H1 (cell line): Measurements from ENCODE around the gene PRKD1. TPM values are rescaled to one million over a fixed set of nuclear protein-coding genes. Genes with fewer than 3 reads are reported as not detected.

Experiments
- CTCF ChIA-PET: fragments of 300-600 bp; sonication (Branson Sonifier 250); formaldehyde crosslinking; loops from one replicate; lab custom pipeline; 2021; ENCODE audit not compliant: partially characterized antibody; lab: Charles Lee
- POLR2A ChIA-PET: fragments of 300-600 bp; sonication (Branson Sonifier 250); formaldehyde crosslinking; loops from one replicate; lab custom pipeline; 2021; ENCODE audit warnings: inconsistent platforms; ENCODE audit not compliant: partially characterized antibody; lab: Charles Lee
- DNase-seq, 2 experiments: peaks; one replicate each; pipeline versions ENCODE4 v3.0.0 to v3.0.0-alpha.2; 2010 to 2022; ENCODE audit warnings: low spot score in 2 of 2, low read depth in 1 of 2, mixed read lengths in 1 of 2
- FAIRE-seq: peaks from 2 replicates; lab custom pipeline; 2011; peaks lifted over from hg19 to GRCh38; lab: Jason Lieb, UNC
- H2AFZ ChIP-seq: 2 replicates; pipeline ENCODE4 v1.8.1; 2012; ENCODE audit warnings: low read length, inconsistent platforms
- H2AK5ac ChIP-seq: 2 replicates; pipeline ENCODE4 v1.6.1; 2013; ENCODE audit warnings: low read depth, low read length
- H2BK120ac ChIP-seq: replicated peaks from 2 replicates; pipeline ENCODE3; 2013; ENCODE audit warnings: low read depth, low read length, inconsistent platforms
- H2BK12ac ChIP-seq: 2 replicates; pipeline ENCODE4 v1.6.1; 2013; ENCODE audit warnings: low read depth, low read length
- H2BK15ac ChIP-seq: 2 replicates; pipeline ENCODE4 v1.6.1; 2013; ENCODE audit warnings: low read length
- H2BK20ac ChIP-seq: 2 replicates; pipeline ENCODE4 v1.6.1; 2013; ENCODE audit warnings: low read length
- H2BK5ac ChIP-seq: 2 replicates; pipeline ENCODE4 v1.6.1; 2013; ENCODE audit warnings: low read depth, low read length
- H3K14ac ChIP-seq: 2 replicates; pipeline ENCODE4 v1.6.1; 2013; ENCODE audit warnings: inconsistent platforms; ENCODE audit not compliant: insufficient read length
- H3K18ac ChIP-seq: 2 replicates; pipeline ENCODE4 v1.6.1; 2013; ENCODE audit warnings: low read length; ENCODE audit errors: extremely low read depth
- H3K23ac ChIP-seq: 2 replicates; pipeline ENCODE4 v1.6.1; 2013; ENCODE audit warnings: inconsistent platforms; ENCODE audit not compliant: insufficient read length
- H3K23me2 ChIP-seq: 2 replicates; pipeline ENCODE4 v1.6.1; 2013; ENCODE audit warnings: low read depth, low read length
- H3K27ac ChIP-seq: 2 replicates; pipeline ENCODE4 v1.6.1; 2011; ENCODE audit warnings: low read depth, low read length, inconsistent platforms
- H3K27me3 ChIP-seq, 4 experiments: replicated peaks in 1 of 4; 1 replicate in 1 of 4; 2 replicates in 3 of 4; pipeline versions ENCODE4 v1.6.1 to v1.8.1; 2011 to 2013; ENCODE audit warnings: low read length in 3 of 4, mild to moderate bottlenecking in 3 of 4, inconsistent platforms in 2 of 4, mixed read lengths in 2 of 4, moderate library complexity in 1 of 4; ENCODE audit not compliant: control insufficient read depth in 3 of 4, insufficient read depth in 3 of 4; ENCODE audit errors: extremely low read depth in 1 of 4
- H3K36me3 ChIP-seq, 4 experiments: 2 replicates each; pipeline versions ENCODE4 v1.6.1 to v1.8.1; 2011 to 2013; ENCODE audit warnings: mild to moderate bottlenecking in 4 of 4, low read length in 3 of 4, moderate library complexity in 2 of 4, control low read depth in 1 of 4, inconsistent platforms in 1 of 4; ENCODE audit not compliant: insufficient read depth in 4 of 4, control insufficient read depth in 2 of 4
- H3K4ac ChIP-seq: replicated peaks from 2 replicates; pipeline ENCODE3; 2013; ENCODE audit warnings: low read length, low read depth, mixed read lengths, inconsistent platforms; ENCODE audit not compliant: insufficient read length
- H3K4me1 ChIP-seq, 4 experiments: replicated peaks in 1 of 4; 1 replicate in 1 of 4; 2 replicates in 3 of 4; pipeline versions ENCODE4 v1.6.1 to v1.8.1; 2011 to 2013; ENCODE audit warnings: low read length in 3 of 4, inconsistent platforms in 2 of 4, mixed read lengths in 1 of 4; ENCODE audit not compliant: insufficient read depth in 4 of 4, control insufficient read depth in 3 of 4
- H3K4me2 ChIP-seq, 2 experiments: 2 replicates each; pipeline versions ENCODE4 v1.6.1 to v1.8.1; 2011 to 2013; ENCODE audit warnings: low read depth in 2 of 2, low read length in 2 of 2, control low read depth in 1 of 2, inconsistent platforms in 1 of 2, mild to moderate bottlenecking in 1 of 2; ENCODE audit not compliant: insufficient read depth in 1 of 2
- H3K4me3 ChIP-seq, 4 experiments: fragments of 200-600, 300-600 bp in 1 of 4; sonication (generic), shearing (Covaris generic), sonication (Bioruptor Twin) in 1 of 4; 2 replicates each; pipeline versions ENCODE4 v1.5.1 to v1.8.1; 2011 to 2016; ENCODE audit warnings: low read length in 4 of 4, low read depth in 3 of 4, control low read depth in 2 of 4, inconsistent platforms in 2 of 4, mild to moderate bottlenecking in 2 of 4, mixed read lengths in 1 of 4, moderate library complexity in 1 of 4; ENCODE audit not compliant: insufficient read depth in 2 of 4; ENCODE audit errors: extremely low read depth in 1 of 4
- H3K56ac ChIP-seq: replicated peaks from 2 replicates; pipeline ENCODE3; 2013; ENCODE audit warnings: low read depth, mild to moderate bottlenecking, mixed read lengths, low read length, inconsistent platforms; ENCODE audit not compliant: insufficient read length
- H3K79me1 ChIP-seq: 2 replicates; pipeline ENCODE4 v1.6.1; 2013; ENCODE audit warnings: low read depth, low read length, control low read depth
- H3K79me2 ChIP-seq, 2 experiments: 2 replicates each; pipeline versions ENCODE4 v1.6.1 to v1.8.1; 2012 to 2013; ENCODE audit warnings: low read length in 2 of 2, mild to moderate bottlenecking in 2 of 2, inconsistent platforms in 1 of 2; ENCODE audit not compliant: insufficient read depth in 2 of 2, control insufficient read depth in 1 of 2
- H3K9ac ChIP-seq, 4 experiments: replicated peaks in 1 of 4; 1 replicate in 1 of 4; 2 replicates in 3 of 4; pipeline versions ENCODE4 v1.6.1 to v1.8.1; 2011 to 2013; ENCODE audit warnings: low read depth in 3 of 4, low read length in 3 of 4, control low read depth in 2 of 4, mild to moderate bottlenecking in 2 of 4, moderate library complexity in 2 of 4, inconsistent platforms in 1 of 4; ENCODE audit errors: extremely low read depth in 1 of 4
- H3K9me3 ChIP-seq, 2 experiments: 2 replicates each; pipeline versions ENCODE4 v1.6.1 to v1.8.1; 2012 to 2013; ENCODE audit warnings: mild to moderate bottlenecking in 2 of 2, moderate library complexity in 2 of 2, control low read depth in 1 of 2, inconsistent platforms in 1 of 2, low read depth in 1 of 2, low read length in 1 of 2, mixed read lengths in 1 of 2; ENCODE audit not compliant: insufficient read depth in 2 of 2
- H4K20me1 ChIP-seq, 2 experiments: replicated peaks in 1 of 2; 2 replicates each; pipeline versions ENCODE3 to v1.8.1; 2011 to 2013; ENCODE audit warnings: inconsistent platforms in 2 of 2, low read length in 2 of 2, mild to moderate bottlenecking in 1 of 2; ENCODE audit not compliant: insufficient read depth in 2 of 2, control insufficient read depth in 1 of 2
- H4K5ac ChIP-seq: 2 replicates; pipeline ENCODE4 v1.6.1; 2013; ENCODE audit warnings: low read length, low read depth, mixed read lengths, inconsistent platforms; ENCODE audit not compliant: insufficient read length
- H4K8ac ChIP-seq: 2 replicates; pipeline ENCODE4 v1.8.0; 2013; ENCODE audit warnings: mild to moderate bottlenecking, moderate library complexity, low read length, inconsistent platforms; ENCODE audit not compliant: insufficient read depth; ENCODE audit errors: extremely low read depth
- H4K91ac ChIP-seq: replicated peaks from 2 replicates; pipeline ENCODE3; 2013; ENCODE audit warnings: low read length, mixed read lengths, inconsistent platforms; ENCODE audit not compliant: insufficient read length
- ASH2L ChIP-seq: fragments of 200-600, 300-600 bp; sonication (generic); IDR thresholded peaks from one replicate; pipeline ENCODE4 v1.7.1; 2017; ENCODE audit warnings: low read length
- CBX8 ChIP-seq: fragments of 300-800, 300-1000 bp; sonication (generic); IDR thresholded peaks from 2 replicates; pipeline ENCODE4 v1.7.1; 2016; ENCODE audit warnings: low read depth, low read length, borderline replicate concordance
- CREB1 ChIP-seq: IDR thresholded peaks from 2 replicates; pipeline ENCODE4 v1.6.1; 2012; ENCODE audit warnings: inconsistent platforms
- GABPA ChIP-seq: IDR thresholded peaks from 2 replicates; pipeline ENCODE4 v1.6.1; 2011; ENCODE audit warnings: mild to moderate bottlenecking, low read length, moderate library complexity, borderline replicate concordance; ENCODE audit not compliant: insufficient read depth
- GTF2F1 ChIP-seq: IDR thresholded peaks from 2 replicates; pipeline ENCODE4 v1.6.1; 2012; ENCODE audit warnings: low read depth, low read length, improper control_type of control experiment, borderline replicate concordance
- POLR2AphosphoS5 ChIP-seq: IDR thresholded peaks from 2 replicates; pipeline ENCODE4 v1.6.1; 2011; ENCODE audit warnings: low read depth, low read length
- POU5F1 ChIP-seq: IDR thresholded peaks from 2 replicates; pipeline ENCODE4 v1.6.1; 2011; ENCODE audit warnings: low read depth, mild to moderate bottlenecking, low read length, moderate library complexity
- RXRA ChIP-seq: IDR thresholded peaks from 2 replicates; pipeline ENCODE4 v1.6.1; 2011; ENCODE audit warnings: low read depth, mild to moderate bottlenecking, low read length, moderate library complexity; ENCODE audit not compliant: insufficient read depth
- SIN3A ChIP-seq, 2 experiments: IDR thresholded peaks in 1 of 2; conservative IDR thresholded peaks in 1 of 2; 2 replicates each; pipeline ENCODE4 v1.6.1; 2011 to 2012; ENCODE audit warnings: low read length in 2 of 2, improper control_type of control experiment in 1 of 2, low read depth in 1 of 2, mild to moderate bottlenecking in 1 of 2
- SIRT6 ChIP-seq: IDR thresholded peaks from one replicate; pipeline ENCODE4 v1.7.1; 2012; ENCODE audit warnings: low read length, inconsistent platforms
- SRF ChIP-seq: IDR thresholded peaks from 2 replicates; pipeline ENCODE4 v1.6.1; 2011; ENCODE audit warnings: mild to moderate bottlenecking, low read depth, low read length, moderate library complexity
- TAF1 ChIP-seq: IDR thresholded peaks from 2 replicates; pipeline ENCODE4 v1.6.1; 2011; ENCODE audit warnings: mild to moderate bottlenecking, low read depth, low read length
- TCF12 ChIP-seq: IDR thresholded peaks from 2 replicates; pipeline ENCODE4 v1.6.1; 2011; ENCODE audit warnings: low read depth, mild to moderate bottlenecking, low read length
- WGBS, 2 experiments: shearing (Covaris generic) in 1 of 2; methylation state at CpG; one replicate each; pipeline versions ENCODE4 v1.1.6 to v1.1.7; 2013 to 2015; ENCODE audit warnings: low lambda C conversion rate in 2 of 2, mixed read lengths in 2 of 2, inconsistent platforms in 1 of 2, low coverage in 1 of 2, missing lambda C conversion rate in 1 of 2; ENCODE audit not compliant: insufficient replicate concordance in 2 of 2, insufficient coverage in 1 of 2, insufficient read length in 1 of 2; ENCODE audit errors: extremely low coverage in 1 of 2, missing lambda C conversion rate in 1 of 2; 5-methylcytosine and 5-hydroxymethylcytosine counted together
- polyA plus RNA-seq, 7 experiments: library from polyadenylated mRNA; depleted of rRNA in 3 of 7; stranded (reverse) in 5 of 7; unstranded in 2 of 7; fragments of >200 nt in 5 of 7; fragments of 200-250 nt in 2 of 7; gene quantifications; 1 replicate in 5 of 7; 2 replicates in 1 of 7; 4 replicates in 1 of 7; pipeline versions ENCODE4 v1.2.1 to v1.2.3, GENCODE V29; 2011 to 2013; ENCODE audit warnings: missing spikeins in 2 of 7, mixed read lengths in 2 of 7
- total RNA-seq: library from RNA; stranded (reverse); fragmentation: NEBNext Ultra II Directional; extraction: Animal tissue kit (Norgen Biotek cat#: 25700); gene quantifications from 2 replicates; pipeline ENCODE4 v1.2.1, GENCODE V29; 2021
- TF ChIP-seq, protein P1 (sequence below): IDR thresholded peaks from 2 replicates; pipeline ENCODE4 v1.6.1; 2012; ENCODE audit warnings: low read length, inconsistent platforms

The PRKD1 gene
- total and polyA plus RNA-seq, 2 of the 8 experiments (the other 6 are each of a cell fraction or from before 2014, with no cell fraction given): 3.6 to 6.8 TPM

GRCh38 chr14:29687866-29688265 is 239.8 kb downstream of the PRKD1 start:
- H3K4me2 ChIP-seq: no peak overlapping the region
- H2BK12ac ChIP-seq: no peak overlapping the region
- POLR2A ChIA-PET: no interaction called here
- H3K9ac ChIP-seq: no peak overlapping the region
- TF ChIP-seq SRF: no peak
- TF ChIP-seq, protein P1, sequence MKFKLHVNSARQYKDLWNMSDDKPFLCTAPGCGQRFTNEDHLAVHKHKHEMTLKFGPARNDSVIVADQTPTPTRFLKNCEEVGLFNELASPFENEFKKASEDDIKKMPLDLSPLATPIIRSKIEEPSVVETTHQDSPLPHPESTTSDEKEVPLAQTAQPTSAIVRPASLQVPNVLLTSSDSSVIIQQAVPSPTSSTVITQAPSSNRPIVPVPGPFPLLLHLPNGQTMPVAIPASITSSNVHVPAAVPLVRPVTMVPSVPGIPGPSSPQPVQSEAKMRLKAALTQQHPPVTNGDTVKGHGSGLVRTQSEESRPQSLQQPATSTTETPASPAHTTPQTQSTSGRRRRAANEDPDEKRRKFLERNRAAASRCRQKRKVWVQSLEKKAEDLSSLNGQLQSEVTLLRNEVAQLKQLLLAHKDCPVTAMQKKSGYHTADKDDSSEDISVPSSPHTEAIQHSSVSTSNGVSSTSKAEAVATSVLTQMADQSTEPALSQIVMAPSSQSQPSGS: no peak
- no peak for TF ChIP-seq TAF1
- no peak for TF ChIP-seq CREB1
- no peak for TF ChIP-seq CBX8
- no peak for TF ChIP-seq GTF2F1
- no peak for TF ChIP-seq SIRT6
- TF ChIP-seq POLR2AphosphoS5: no peak
- TF ChIP-seq TCF12: no peak
- TF ChIP-seq ASH2L: no peak
- no peak for TF ChIP-seq GABPA
- no peak for TF ChIP-seq SIN3A (conservative IDR thresholded peaks at IDR 0.05 in 1 of 2, IDR thresholded peaks at IDR 0.05 in 1 of 2; ENCODE audit: low read depth in 1 of 2, low read length in 2 of 2)
- no peak for TF ChIP-seq RXRA
- TF ChIP-seq POU5F1: no peak
- H2AK5ac ChIP-seq: no peak overlapping the region
- H4K20me1 ChIP-seq: no peaks in the 10 kb centered on the region
- H2BK5ac ChIP-seq: no peak overlapping the region
- no peak overlapping the region for H3K56ac ChIP-seq
- H4K8ac ChIP-seq: no peak overlapping the region
- H3K4me1 ChIP-seq: no peaks in the 10 kb centered on the region
- H2AFZ ChIP-seq: no peak overlapping the region
- no peak for FAIRE-seq
- no peaks in the 10 kb centered on the region for H3K23me2 ChIP-seq
- no peak overlapping the region for H3K4ac ChIP-seq
- no peak overlapping the region for H3K14ac ChIP-seq
- no peaks in the 10 kb centered on the region for H3K27me3 ChIP-seq
- no peaks in the 10 kb centered on the region for H3K36me3 ChIP-seq
- H3K23ac ChIP-seq: no peak overlapping the region
- H2BK120ac ChIP-seq: no peak overlapping the region
- H4K91ac ChIP-seq: no peak overlapping the region
- H3K79me1 ChIP-seq: no peaks in the 10 kb centered on the region
- H2BK15ac ChIP-seq: no peak overlapping the region
- no peak for DNase-seq
- H4K5ac ChIP-seq: no peak overlapping the region
- H3K18ac ChIP-seq: no peak overlapping the region
- H3K4me3 ChIP-seq: no peak overlapping the region
- WGBS, 2 experiments: 86% methylated on average over 2 of the region's 2 CpGs; no CpG with 5 or more reads in 1 of the 2 experiments
- no peak overlapping the region for H2BK20ac ChIP-seq
- no peak overlapping the region for H3K27ac ChIP-seq
- CTCF ChIA-PET: no interaction called here
- no peaks in the 10 kb centered on the region for H3K9me3 ChIP-seq
- H3K79me2 ChIP-seq: no peaks in the 10 kb centered on the region
